SK-N-SH (cell line): ENCODE measurements around the gene METAP1.
"Not testable (repeated sequence)": the region's sequence is repeated elsewhere in the genome, so short reads cannot be mapped to it uniquely, and the experiment has no call there.

Source experiments
- ELF1 ChIP-seq: IDR thresholded peaks from 2 replicates; pipeline ENCODE4 v1.4.0; 2012
- FOXM1 ChIP-seq: IDR thresholded peaks from 2 replicates; pipeline ENCODE4 v1.4.0; 2012; ENCODE audit warnings: low read depth, mild to moderate bottlenecking
- GABPA ChIP-seq: IDR thresholded peaks from 2 replicates; pipeline ENCODE4 v1.4.0; 2012; ENCODE audit warnings: low read depth, mild to moderate bottlenecking
- RAD21 ChIP-seq: IDR thresholded peaks from 2 replicates; pipeline ENCODE4 v1.6.1; 2012; ENCODE audit warnings: mild to moderate bottlenecking, low read length
- RCOR1 ChIP-seq: fragments of 150-350 bp; IDR thresholded peaks from 2 replicates; pipeline ENCODE4 v1.6.1; 2017; ENCODE audit warnings: antibody characterized with exemption, low read length
- SMC3 ChIP-seq: IDR thresholded peaks from 2 replicates; pipeline ENCODE4 v1.6.1; 2012; ENCODE audit warnings: low read depth, low read length, improper control_type of control experiment
- TAF1 ChIP-seq: IDR thresholded peaks from 2 replicates; pipeline ENCODE4 v1.6.1; 2012; ENCODE audit warnings: low read depth, mild to moderate bottlenecking, low read length, moderate library complexity, borderline replicate concordance
- TEAD4 ChIP-seq: IDR thresholded peaks from 2 replicates; pipeline ENCODE4 v1.4.0; 2012; ENCODE audit warnings: mild to moderate bottlenecking, borderline replicate concordance; ENCODE audit not compliant: insufficient read depth
- YY1 ChIP-seq: IDR thresholded peaks from 2 replicates; pipeline ENCODE4 v1.4.0; 2012; ENCODE audit warnings: low read depth, mild to moderate bottlenecking
- TF ChIP-seq, protein P1 (sequence below): fragments of 200-600 bp; sonication (generic); IDR thresholded peaks from 2 replicates; pipeline ENCODE4 v1.6.1; 2017; ENCODE audit warnings: antibody characterized with exemption, mild to moderate bottlenecking, moderate library complexity
- TF ChIP-seq, protein P2 (sequence below): IDR thresholded peaks from 2 replicates; pipeline ENCODE4 v1.4.0; 2012; ENCODE audit warnings: low read depth, borderline replicate concordance
- TF ChIP-seq, protein P3 (sequence below): fragments of 150-350 bp; IDR thresholded peaks from 2 replicates; pipeline ENCODE4 v1.6.1; 2017; ENCODE audit warnings: antibody characterized with exemption, low read length, low read depth, borderline replicate concordance

- TF ChIP-seq, protein P1, sequence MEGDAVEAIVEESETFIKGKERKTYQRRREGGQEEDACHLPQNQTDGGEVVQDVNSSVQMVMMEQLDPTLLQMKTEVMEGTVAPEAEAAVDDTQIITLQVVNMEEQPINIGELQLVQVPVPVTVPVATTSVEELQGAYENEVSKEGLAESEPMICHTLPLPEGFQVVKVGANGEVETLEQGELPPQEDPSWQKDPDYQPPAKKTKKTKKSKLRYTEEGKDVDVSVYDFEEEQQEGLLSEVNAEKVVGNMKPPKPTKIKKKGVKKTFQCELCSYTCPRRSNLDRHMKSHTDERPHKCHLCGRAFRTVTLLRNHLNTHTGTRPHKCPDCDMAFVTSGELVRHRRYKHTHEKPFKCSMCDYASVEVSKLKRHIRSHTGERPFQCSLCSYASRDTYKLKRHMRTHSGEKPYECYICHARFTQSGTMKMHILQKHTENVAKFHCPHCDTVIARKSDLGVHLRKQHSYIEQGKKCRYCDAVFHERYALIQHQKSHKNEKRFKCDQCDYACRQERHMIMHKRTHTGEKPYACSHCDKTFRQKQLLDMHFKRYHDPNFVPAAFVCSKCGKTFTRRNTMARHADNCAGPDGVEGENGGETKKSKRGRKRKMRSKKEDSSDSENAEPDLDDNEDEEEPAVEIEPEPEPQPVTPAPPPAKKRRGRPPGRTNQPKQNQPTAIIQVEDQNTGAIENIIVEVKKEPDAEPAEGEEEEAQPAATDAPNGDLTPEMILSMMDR: not testable (repeated sequence)
- TF ChIP-seq, protein P2, sequence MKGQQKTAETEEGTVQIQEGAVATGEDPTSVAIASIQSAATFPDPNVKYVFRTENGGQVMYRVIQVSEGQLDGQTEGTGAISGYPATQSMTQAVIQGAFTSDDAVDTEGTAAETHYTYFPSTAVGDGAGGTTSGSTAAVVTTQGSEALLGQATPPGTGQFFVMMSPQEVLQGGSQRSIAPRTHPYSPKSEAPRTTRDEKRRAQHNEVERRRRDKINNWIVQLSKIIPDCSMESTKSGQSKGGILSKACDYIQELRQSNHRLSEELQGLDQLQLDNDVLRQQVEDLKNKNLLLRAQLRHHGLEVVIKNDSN: not testable (repeated sequence)
- TF ChIP-seq TEAD4, RCOR1, TAF1, ELF1, YY1, SMC3, RAD21, GABPA, FOXM1: not testable (repeated sequence)
- TF ChIP-seq, protein P3, sequence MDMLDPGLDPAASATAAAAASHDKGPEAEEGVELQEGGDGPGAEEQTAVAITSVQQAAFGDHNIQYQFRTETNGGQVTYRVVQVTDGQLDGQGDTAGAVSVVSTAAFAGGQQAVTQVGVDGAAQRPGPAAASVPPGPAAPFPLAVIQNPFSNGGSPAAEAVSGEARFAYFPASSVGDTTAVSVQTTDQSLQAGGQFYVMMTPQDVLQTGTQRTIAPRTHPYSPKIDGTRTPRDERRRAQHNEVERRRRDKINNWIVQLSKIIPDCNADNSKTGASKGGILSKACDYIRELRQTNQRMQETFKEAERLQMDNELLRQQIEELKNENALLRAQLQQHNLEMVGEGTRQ: not testable (repeated sequence)
These were observed 70.0 kb downstream of the METAP1 start for GRCh38 chr4:99065521-99065920.
